Thoracic aorta (tissue), 2 donors: ENCODE results near the gene NUP88. TPM values are rescaled to one million over a fixed set of nuclear protein-coding genes. Genes with fewer than 3 reads are reported as not detected.

Source experiments
- ATAC-seq: fragments of 150-250 bp; one replicate; pipeline ENCODE4 v1.8.0; 2017; ENCODE audit warnings: low read depth; ENCODE audit not compliant: insufficient number of reproducible peaks, low FRiP score
- DNase-seq: peaks from one replicate; pipeline ENCODE4 v3.0.0-alpha.2; 2020; ENCODE audit warnings: low spot score
- H3K27ac ChIP-seq, 2 donors: fragments of 200-600 bp; sonication (generic); 1 replicate in 1 of 2; 2 replicates in 1 of 2; pipeline ENCODE4 v1.5.1; 2016; ENCODE audit warnings: mild to moderate bottlenecking in 2 of 2, moderate library complexity in 2 of 2
- H3K27me3 ChIP-seq: fragments of 200-600 bp; sonication (generic); replicated peaks from 2 replicates; pipeline ENCODE4 v1.6.0; 2016; ENCODE audit warnings: mild to moderate bottlenecking; ENCODE audit not compliant: insufficient read depth
- H3K36me3 ChIP-seq: fragments of 200-600 bp; sonication (generic); one replicate; pipeline ENCODE4 v1.5.1; 2016
- H3K4me1 ChIP-seq, 2 donors: fragments of 200-600 bp; sonication (generic); 1 replicate in 1 of 2; 2 replicates in 1 of 2; pipeline versions ENCODE4 v1.5.1 to v1.6.0; 2016; ENCODE audit warnings: low read depth in 2 of 2, mild to moderate bottlenecking in 1 of 2; ENCODE audit not compliant: control insufficient read depth in 1 of 2
- H3K4me3 ChIP-seq: fragments of 200-600 bp; sonication (generic); 2 replicates; pipeline ENCODE4 v1.5.1; 2016; ENCODE audit warnings: mild to moderate bottlenecking
- H3K9me3 ChIP-seq: fragments of 200-600 bp; sonication (generic); 2 replicates; pipeline ENCODE4 v1.5.1; 2016
- total RNA-seq, 2 donors: library from RNA; depleted of rRNA; stranded (reverse); fragments of >200 nt; gene quantifications; one replicate each; pipeline versions ENCODE4 v1.1.0 to v1.2.3, GENCODE V29; 2016
- TF ChIP-seq, protein P1 (sequence below): fragments of 200-600 bp; sonication (generic); IDR thresholded peaks from one replicate; pipeline ENCODE4 v1.5.1; 2019; ENCODE audit warnings: antibody characterized with exemption

NUP88 gene
- total RNA-seq, 2 donors from 2014 or later = 74.1 to 95.0 TPM

DNA sequence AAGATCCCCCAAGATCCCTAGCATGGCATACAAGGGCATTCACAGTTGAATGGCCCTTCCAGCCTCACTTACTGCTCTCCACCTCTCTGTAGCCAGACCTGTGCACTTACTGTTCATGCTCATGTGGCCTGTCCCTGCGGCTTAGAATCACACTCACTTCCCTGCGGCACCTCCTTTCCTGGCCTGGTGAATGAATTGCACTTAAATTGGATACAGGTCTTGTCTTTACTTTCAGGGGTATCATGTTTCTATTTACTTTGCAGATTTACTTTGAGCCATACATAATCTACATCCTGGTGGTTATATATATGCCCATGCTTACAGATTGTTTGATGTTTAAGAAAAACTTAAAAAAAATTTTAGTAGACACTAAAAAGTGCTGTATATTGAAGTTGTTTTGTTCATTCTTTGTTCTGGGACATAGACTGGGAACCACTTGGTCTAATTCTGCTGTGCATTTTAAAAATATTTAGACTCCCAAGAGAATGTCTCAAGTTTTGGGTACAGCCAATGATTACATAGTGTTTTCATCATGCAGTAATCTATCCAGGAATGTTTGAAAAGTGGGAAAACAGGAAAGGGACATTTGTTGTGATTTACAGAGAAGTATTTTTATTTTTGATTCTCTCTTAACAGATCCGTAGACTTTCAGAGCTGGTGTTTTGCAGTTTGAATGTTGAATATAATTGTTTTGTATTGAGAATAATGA lies 63.9 kb downstream of the NUP88 start:
- Histone ChIP-seq H3K27ac (peak overlapping the region; percentile 72 to 73), H3K4me3 (peak overlapping the region; percentile 3), H3K9me3 (no peaks in the 10 kb centered on the region), H3K36me3 (peaks cover 12% of the 10 kb centered on the region), H3K4me1 (peaks cover 13 to 37% of the 10 kb centered on the region in 2 donors), H3K27me3 (no peaks in the 10 kb centered on the region)
- ATAC-seq (no peak), DNase-seq (no peak)
- TF ChIP-seq, protein P1, sequence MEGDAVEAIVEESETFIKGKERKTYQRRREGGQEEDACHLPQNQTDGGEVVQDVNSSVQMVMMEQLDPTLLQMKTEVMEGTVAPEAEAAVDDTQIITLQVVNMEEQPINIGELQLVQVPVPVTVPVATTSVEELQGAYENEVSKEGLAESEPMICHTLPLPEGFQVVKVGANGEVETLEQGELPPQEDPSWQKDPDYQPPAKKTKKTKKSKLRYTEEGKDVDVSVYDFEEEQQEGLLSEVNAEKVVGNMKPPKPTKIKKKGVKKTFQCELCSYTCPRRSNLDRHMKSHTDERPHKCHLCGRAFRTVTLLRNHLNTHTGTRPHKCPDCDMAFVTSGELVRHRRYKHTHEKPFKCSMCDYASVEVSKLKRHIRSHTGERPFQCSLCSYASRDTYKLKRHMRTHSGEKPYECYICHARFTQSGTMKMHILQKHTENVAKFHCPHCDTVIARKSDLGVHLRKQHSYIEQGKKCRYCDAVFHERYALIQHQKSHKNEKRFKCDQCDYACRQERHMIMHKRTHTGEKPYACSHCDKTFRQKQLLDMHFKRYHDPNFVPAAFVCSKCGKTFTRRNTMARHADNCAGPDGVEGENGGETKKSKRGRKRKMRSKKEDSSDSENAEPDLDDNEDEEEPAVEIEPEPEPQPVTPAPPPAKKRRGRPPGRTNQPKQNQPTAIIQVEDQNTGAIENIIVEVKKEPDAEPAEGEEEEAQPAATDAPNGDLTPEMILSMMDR = no peak

DNA sequence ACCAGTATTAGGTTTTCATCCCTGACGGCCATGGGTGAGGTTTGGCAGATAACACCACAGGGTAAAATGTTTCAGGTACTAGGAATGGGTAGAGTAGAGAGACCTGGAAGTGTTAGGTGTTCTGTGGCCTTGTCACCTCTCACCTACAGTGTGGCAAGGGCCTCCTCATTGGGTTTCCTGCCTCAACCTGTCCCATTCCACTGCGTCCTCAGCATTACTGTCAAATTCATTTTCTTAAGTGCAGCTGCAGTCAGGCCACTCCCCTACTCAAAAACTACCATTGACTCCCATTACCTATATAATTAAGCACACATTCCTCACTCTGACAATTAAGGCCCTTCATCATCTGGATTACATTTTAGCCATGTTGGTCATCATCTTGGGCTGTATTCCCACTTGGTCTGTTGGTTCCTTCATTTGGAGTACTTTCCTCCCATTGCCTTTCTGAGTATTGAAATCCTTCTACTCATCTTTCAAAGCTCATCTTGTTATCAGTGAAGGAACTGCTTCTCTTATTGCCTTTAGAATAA lies 64.5 kb downstream of the NUP88 start:
- TF ChIP-seq, protein P1 = no peak

DNA sequence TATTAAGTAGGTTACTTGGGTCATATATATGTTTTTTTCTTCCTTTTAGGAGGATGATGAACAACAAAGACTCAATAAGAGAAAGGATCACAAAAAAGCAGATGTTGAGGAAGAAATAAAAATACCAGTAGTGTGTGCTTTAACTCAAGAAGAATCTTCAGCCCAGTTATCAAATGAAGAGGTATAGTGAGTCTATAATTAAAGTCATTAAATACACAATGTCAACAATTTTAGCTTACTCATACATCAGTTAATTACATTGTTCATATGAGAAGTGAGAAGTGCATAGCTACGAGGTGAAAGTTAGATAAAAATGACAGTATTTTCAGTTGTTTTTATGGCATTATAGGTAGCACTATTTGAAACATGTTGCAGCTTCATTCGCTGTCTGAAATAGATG lies 65.2 kb downstream of the NUP88 start:
- peaks cover 13 to 29% of the 10 kb centered on the region in 2 donors for H3K4me1 ChIP-seq
- H3K27ac ChIP-seq = peak overlapping the region; percentile 25 to 72
- ATAC-seq (no peak), DNase-seq (no peak)
- no peak overlapping the region for H3K4me3 ChIP-seq
- TF ChIP-seq, protein P1 = no peak
- no peaks in the 10 kb centered on the region for H3K9me3 ChIP-seq
- no peaks in the 10 kb centered on the region for H3K27me3 ChIP-seq
- H3K36me3 ChIP-seq = peaks cover 17% of the 10 kb centered on the region

More for the DNA sequence above, 64.5 kb downstream of the NUP88 start:
- ATAC-seq = no peak
- H3K9me3 ChIP-seq = no peaks in the 10 kb centered on the region
- H3K4me3 ChIP-seq = no peak overlapping the region
- peaks cover 13 to 36% of the 10 kb centered on the region in 2 donors for H3K4me1 ChIP-seq
- H3K27ac ChIP-seq = peak overlapping the region; percentile 72 to 73
- no peak for DNase-seq
- no peaks in the 10 kb centered on the region for H3K27me3 ChIP-seq
- peaks cover 12% of the 10 kb centered on the region for H3K36me3 ChIP-seq

DNA sequence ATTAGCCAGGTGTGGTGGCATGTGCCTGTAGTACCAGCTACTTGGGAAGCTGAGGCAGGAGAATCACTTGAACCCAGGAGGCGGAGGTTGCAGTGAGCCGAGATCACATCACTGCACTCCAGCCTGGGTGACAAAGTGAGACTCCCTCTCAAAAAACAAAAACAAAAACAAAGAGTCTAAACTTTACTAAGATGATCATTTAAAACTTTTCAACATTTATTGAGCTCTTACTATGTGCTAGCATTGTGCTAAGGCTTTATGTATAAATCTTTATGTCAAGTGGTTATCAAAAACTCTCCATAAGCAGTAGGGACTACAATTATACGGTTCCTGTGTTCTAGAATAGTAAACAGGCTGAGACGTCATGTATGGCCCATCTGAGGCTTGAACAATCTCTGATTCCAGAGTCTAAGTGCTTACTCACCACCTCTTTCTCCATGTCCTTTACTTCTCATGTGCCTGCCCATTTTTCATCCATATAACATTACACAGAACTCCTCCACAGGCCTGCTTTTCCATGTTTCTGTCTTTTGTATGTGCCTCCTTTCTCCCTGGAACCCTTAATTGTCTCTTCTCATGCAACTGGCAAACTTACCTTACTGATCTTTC lies 66.7 kb downstream of the NUP88 start:
- H3K4me1 ChIP-seq = peaks cover 13 to 27% of the 10 kb centered on the region in 2 donors
- H3K27ac ChIP-seq = no peak overlapping the region
- no peaks in the 10 kb centered on the region for H3K9me3 ChIP-seq
- DNase-seq (no peak), ATAC-seq (no peak)
- H3K4me3 ChIP-seq = no peak overlapping the region
- TF ChIP-seq, protein P1 = no peak
- no peaks in the 10 kb centered on the region for H3K27me3 ChIP-seq
- peaks cover 20% of the 10 kb centered on the region for H3K36me3 ChIP-seq

DNA sequence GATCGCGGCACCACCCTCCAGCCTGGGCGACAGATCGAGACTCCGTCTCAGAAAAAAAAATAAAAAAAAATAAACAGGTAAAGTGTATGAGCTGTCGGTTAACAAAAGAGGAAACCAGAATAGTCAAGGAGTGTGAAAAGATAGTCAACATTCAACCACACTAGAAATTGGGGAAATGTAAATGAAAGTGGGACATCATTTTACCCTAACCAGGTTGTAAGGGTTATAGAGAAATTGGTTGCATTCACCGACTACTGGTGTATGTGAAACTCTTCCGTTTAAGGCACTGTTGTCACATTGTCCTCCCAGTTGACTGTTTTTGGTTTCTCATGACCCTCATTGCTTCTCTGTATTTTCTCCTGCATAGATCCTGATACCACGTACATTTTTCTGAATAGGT lies 74.5 kb downstream of the NUP88 start:
- Histone ChIP-seq H3K4me1 (no peaks in the 10 kb centered on the region), H3K27me3 (no peaks in the 10 kb centered on the region), H3K9me3 (no peaks in the 10 kb centered on the region), H3K36me3 (peaks cover 22% of the 10 kb centered on the region), H3K27ac (no peak overlapping the region), H3K4me3 (no peak overlapping the region)
- DNase-seq (no peak), ATAC-seq (no peak)
- TF ChIP-seq, protein P1 = no peak
